ENCODE data around the gene GZMB. TPM values are rescaled to one million over a fixed set of nuclear protein-coding genes. Genes with fewer than 3 reads are reported as not detected.

The GZMB gene
- total and polyA plus RNA-seq, 2 of the 8 experiments (the other 6 are each of a cell fraction or from before 2014, with no cell fraction given), result not detected

DNA sequence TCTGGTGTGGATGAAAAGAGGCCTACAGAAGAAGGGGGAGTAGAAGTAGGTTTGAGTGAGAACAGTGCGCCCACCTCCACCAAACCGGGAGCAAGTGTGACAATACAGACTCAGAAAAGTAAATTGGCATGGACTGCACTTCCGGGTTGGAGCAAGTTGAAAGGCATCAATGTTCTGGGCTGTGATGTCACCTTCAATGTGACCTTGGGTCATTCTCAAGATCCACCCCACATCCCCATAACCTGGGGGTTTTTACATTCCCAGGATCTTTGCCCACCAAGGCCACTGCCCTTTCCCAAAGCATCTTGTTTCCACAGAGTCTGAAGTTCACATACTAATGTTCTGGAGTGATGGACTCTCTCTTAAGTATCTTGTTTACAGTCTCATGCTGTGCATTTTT lies 5.3 kb upstream of the GZMB start (continued):
- TF ChIP-seq EZH2 (IDR thresholded peaks at IDR 0.05; ENCODE audit: low read depth, low read length, severe bottlenecking), result no peak

All from H1 (cell line).